ENCODE measurements around the gene RAB33B. TPM values are rescaled to one million over a fixed set of nuclear protein-coding genes. Genes with fewer than 3 reads are reported as not detected.
A peak's percentile ranks its signal among the peaks of the same experiment; 100 is the strongest.

Gene RAB33B
- total and polyA plus RNA-seq, 9 of the 15 experiments (the other 6 are each of a cell fraction or from before 2014, with no cell fraction given): 1.7 to 3.7 (median 3.0) TPM

- TF ChIP-seq STAG1 (CRISPR knock-in tag; IDR thresholded peaks at IDR 0.05; ENCODE audit: borderline replicate concordance) (no peak), HNRNPL (IDR thresholded peaks at IDR 0.05; ENCODE audit: low read depth, low read length) (0 out of 2 replicates have a peak, but pooled peaks have one; percentile 76), ZNF431 (CRISPR knock-in tag; IDR thresholded peaks at IDR 0.05) (peak; percentile 66; the same call in 1 of the 2 replicates), HMG20B (CRISPR knock-in tag; IDR thresholded peaks at IDR 0.05) (no peak), CCNT2 (IDR thresholded peaks at IDR 0.05; ENCODE audit: borderline replicate concordance, extremely low read depth, insufficient read length, low read depth, low read length) (peak; percentile 24), NFYB (IDR thresholded peaks at IDR 0.05; ENCODE audit: extremely low read depth, insufficient read length) (no peak), SAFB2 (IDR thresholded peaks at IDR 0.05; ENCODE audit: borderline replicate concordance, low read depth, low read length, severe bottlenecking) (no peak), SREBF1 (IDR thresholded peaks at IDR 0.05; ENCODE audit: borderline replicate concordance, low read depth, low read length) (no peak), FOXA3 (CRISPR knock-in tag; conservative IDR thresholded peaks at IDR 0.05 in 1 of 2, IDR thresholded peaks at IDR 0.05 in 1 of 2) (no peak), ILK (tag; IDR thresholded peaks at IDR 0.05; ENCODE audit: borderline replicate concordance, low read depth) (no peak), NR4A1 (CRISPR knock-in tag; IDR thresholded peaks at IDR 0.05) (no peak), NR4A1 (tag; IDR thresholded peaks at IDR 0.05) (no peak), EZH2 (IDR thresholded peaks at IDR 0.05; ENCODE audit: borderline replicate concordance, low read depth, low read length) (no peak), ZNF347 (CRISPR knock-in tag; IDR thresholded peaks at IDR 0.05; ENCODE audit: low read depth) (no peak), HMG20A (CRISPR knock-in tag; conservative IDR thresholded peaks at IDR 0.05) (no peak), ZNF444 (CRISPR knock-in tag; IDR thresholded peaks at IDR 0.05) (no peak), BACH1 (tag; IDR thresholded peaks at IDR 0.05) (no peak), ETS1 (conservative IDR thresholded peaks at IDR 0.05; ENCODE audit: control insufficient read depth, low read depth, low read length) (0 out of 2 replicates have a peak, but pooled peaks have one; percentile 13), CREM (IDR thresholded peaks at IDR 0.05; ENCODE audit: low read depth) (peak; percentile 31; the same call in 1 of the 2 replicates), MYNN (IDR thresholded peaks at IDR 0.05) (no peak), MYNN (CRISPR knock-in tag; IDR thresholded peaks at IDR 0.05) (no peak), EGR1 (conservative IDR thresholded peaks at IDR 0.05) (peak; percentile 94), RBM17 (IDR thresholded peaks at IDR 0.05; ENCODE audit: borderline replicate concordance, low read depth, low read length) (no peak), ZNF354B (CRISPR knock-in tag; IDR thresholded peaks at IDR 0.05) (no peak), DPF2 (IDR thresholded peaks at IDR 0.05) (no peak; the same call in 1 of the 2 replicates), CEBPZ (IDR thresholded peaks at IDR 0.05; ENCODE audit: borderline replicate concordance, low read depth, low read length) (no peak)
Measured at GRCh38 chr4:139453371-139454110, 380 bp upstream of the RAB33B start (continued).

All from K562 (cell line).